ENCODE results near the gene RGS16.
A peak's percentile ranks its signal among the peaks of the same experiment; 100 is the strongest.

RGS16 gene

DNA sequence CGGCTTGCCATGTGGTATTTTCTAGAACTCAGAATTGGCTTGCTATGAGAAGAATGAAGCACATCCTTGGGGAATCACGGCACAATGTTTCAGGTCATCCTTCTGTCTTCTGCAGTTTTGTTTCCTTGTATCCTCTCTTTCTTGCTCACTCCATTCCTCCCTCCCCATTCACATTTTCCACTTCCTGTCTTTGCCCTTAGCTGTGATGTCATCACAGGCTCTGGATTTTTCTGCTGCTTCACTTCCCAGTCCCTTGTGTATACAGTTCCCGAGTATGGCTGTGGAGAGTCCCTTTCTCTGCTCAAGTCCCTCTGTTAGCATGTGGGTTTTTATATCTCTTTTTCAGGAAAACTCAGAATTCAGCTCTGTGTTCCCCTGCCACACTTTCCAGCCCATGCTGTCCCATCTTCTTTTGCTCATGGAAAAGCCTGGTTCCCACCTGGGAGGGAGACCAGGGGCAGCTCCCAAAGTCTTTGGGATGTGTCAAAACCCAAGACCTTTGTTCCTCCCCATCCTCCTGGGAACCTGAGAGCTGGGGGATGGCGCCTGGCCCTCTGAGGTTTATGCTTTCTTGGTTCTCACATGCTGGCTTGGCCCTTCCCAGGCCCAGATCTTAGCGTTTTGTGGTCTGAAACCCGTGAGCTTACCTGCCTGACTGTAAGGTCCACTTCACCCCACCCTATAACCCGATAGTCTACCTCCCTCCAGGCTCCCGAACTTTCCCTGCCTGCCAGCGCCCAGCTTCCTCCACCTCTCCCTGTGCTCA, 4.8 kb upstream of the RGS16 start:
- DNase-seq (ENCODE audit: low read depth), result no peak

DNA sequence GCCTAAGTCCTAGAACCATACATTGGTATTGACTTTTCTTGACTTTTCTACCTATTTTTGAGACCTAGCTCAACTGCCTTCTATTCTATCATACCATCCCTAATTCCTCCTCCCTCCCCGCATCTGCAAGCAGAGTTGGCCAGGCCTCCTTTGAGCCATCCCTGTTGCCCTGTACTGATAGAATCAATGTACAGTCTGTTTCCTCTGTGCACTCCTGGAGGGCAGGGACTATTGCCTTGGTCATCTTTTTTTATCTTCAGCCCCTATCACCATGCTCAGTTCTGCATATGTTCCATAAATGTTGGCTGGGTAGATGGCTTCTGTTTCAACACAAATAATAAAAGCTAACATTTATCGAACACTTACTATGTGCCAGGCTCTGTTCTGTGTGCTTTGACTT, 4.0 kb upstream of the RGS16 start:
- no peak for DNase-seq (ENCODE audit: low read depth)

DNA sequence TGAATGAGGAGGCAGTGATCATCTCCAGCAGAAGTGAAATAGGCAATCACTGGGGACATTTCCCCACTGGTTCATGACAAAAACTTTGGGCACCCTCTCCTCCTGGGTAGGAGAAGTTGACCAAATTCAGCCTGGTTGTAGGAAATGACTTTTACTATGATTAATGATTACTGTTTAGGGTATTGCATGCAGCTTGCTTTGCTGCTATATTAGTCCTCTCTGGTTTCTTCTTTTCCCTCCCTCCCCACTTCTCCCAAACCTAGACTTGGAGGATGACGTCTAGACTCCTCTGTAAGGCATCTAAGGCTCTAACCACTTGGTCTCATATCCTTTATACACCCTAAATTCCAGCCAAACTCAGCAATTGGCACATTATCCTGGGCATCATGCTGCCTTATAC, 3.4 kb upstream of the RGS16 start:
- DNase-seq (ENCODE audit: low read depth), result no peak

DNA sequence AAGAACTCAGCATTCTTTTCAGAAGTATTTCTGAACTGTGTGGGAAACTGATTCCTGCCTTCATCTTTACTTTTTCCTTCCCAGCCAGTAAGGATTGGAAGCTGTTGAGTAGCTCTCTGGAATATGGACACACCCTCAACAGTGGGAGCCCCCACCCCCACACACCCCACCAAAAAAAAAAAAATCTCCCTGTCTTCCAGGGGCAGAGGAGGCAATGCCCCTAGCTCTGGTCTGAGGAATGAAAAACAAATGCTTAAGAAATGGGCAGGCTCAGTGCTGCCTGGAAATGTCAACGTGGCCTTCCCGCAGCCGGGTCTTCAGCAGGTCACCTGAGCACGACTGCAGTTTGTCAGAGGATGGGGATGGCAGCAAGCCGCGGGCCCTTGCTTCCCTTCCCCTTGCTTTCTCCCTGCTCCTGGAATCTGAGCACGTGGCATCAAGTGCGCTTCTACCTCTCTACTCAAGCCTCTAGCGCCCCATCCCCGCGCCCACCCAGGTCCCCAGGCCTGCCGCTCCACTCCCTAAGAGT, 479 bp downstream of the RGS16 start:
- no peak for DNase-seq (ENCODE audit: low read depth)

DNA sequence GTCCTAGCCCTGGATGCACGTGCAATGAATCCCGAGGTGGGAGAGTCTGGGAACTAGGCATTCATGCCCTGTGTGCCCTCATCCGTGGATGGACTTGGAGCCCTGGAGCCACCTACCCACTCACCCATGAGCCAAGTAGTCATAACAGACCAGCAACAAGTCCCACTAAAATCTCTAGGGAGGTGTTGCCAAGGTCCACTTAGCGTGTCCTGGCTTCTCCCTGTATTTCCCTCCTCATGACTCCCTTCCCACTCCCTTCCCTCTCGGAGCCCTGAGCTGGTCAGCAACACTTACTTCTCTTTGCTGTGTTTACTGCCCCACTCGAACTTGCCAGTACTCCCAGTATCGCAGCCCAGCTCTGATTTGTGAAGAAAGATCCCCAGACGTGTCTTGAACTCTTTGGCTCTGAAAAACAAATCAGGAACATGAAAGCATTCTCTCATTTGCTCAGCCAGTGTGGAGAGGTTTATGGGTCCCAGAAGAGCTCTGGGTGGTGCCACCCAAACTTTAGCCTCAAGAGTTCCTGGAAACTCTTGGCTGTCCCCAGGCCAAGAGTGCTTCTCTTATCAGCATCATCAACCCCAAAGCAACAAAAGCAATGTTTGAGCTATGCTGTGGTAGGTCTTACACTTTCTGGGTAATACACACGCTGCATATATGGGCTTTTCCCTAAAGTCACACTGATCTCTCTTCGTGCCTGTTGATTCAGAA, 1.1 kb downstream of the RGS16 start:
- no peak for DNase-seq (ENCODE audit: low read depth)

DNA sequence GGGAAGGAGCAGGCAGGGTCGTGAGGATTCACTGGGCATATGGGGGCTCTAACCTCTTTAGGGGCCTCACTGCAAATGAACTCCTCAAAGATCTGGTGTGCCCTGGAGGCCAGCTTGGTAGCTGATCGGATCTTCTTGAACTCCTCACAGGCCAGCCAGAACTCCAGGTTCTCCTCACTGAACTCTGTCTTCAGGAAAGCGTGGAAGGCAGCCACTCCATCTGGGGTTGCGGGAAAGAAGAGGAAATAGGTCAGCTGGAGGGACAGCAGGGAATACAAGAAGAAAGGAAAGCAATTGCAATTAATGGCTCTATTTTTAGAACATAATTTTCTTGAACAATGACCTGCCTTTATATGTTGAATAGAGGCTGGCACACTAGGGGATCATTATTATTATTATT, 2.3 kb downstream of the RGS16 start:
- DNase-seq (ENCODE audit: low read depth), result no peak

DNA sequence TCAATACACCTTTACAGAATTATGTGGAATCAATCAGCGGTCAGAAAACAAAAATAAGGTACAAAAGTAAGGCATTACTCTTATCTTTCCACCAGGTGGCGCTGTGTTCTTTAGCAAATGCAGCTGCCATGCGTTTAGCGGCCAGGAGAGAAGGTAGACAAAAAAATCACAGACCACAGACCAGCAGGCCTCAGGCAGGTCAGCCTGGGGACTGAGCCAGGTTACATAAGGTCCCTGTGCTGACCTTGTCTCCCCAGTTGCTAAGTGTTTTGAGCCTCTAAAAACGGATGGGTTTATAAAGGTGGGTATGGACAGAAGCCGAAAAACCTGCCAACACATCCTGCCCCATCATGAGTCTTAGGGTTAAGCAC, 2.8 kb downstream of the RGS16 start:
- peak; percentile 32 for DNase-seq (ENCODE audit: low read depth)

DNA sequence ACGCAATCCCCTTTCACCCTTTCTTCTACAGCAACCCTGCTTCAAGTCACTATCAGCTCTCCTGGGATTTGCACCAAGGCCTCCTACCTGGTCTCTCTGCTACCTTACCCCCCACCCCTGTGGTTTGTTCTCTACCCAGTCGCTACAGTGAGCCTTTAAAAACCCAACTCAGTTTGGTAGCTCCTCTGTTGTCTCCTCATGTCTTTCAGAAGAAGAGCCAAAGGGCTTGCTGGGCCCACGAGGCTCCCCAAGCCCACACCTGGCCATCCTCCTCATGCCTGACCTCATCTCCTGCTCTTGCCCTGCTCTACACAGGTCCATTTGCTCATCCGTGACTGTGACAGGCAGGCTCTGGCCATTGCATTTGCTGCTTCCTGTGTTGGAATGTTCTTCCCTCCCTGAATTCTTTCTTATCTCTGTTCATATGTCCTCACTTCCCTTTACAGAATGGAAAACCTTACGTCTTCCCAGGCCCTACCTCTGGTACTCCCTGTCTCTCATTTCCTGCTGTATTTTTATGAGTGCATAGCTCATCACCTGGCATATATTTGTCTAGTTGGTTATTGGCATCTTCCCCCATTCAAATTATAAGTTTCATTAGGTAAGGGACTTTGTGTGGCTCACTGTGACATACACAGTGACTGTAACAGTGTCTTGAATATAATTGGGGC, 3.3 kb downstream of the RGS16 start:
- DNase-seq (ENCODE audit: low read depth), result no peak

DNA sequence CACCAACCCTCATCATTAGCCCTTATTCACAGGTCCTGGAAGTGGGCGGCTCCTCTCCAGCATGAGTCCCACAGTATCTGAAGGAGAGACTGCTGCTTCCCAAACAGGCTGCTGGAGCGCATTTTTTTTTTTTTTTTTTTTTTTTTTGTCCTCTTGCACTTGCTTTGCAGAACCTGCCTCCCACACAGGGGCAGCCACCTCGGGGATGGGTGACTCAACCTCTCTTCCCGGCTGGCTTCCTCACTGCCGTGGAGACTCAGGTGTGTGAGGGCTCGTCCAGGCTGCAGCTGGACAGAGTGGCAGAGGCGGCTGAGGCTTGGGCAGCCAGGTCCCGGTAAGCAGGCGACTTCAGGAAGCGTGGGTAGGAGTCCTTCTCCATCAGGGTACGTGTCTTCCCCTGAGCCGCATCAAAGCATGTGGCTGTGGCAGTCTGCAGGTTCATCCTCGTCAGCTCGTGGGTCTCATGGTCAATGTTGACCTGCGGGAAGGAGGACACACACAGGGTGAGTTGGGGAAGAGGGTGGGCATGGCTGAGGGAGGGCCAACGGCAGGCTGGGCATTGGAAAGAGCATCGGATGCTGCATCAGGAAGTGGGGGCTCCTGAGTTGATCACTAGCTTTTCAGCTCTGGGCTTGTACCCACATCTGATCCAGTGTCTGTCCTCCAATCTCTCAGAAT, 4.0 kb downstream of the RGS16 start:
- no peak for DNase-seq (ENCODE audit: low read depth)

DNA sequence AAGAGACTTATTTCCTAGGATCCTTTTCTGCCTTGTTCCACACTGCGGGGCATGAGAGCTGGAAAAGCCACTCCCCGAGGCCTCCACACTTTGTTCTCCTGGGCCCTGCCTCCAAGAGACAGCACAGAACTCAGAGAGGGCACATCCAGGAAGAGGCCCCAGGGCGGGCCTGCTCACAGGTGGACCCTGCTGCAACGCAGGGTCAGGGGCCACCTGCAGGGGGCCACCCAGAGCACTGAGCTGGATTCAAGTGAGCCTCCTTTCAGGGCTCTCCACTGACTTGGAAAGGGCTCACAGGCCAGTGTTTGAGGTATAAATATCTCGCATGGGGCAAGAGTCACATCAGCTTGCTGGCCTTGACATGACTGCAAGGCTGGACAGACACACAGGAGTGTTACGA, 4.8 kb downstream of the RGS16 start:
- no peak for DNase-seq (ENCODE audit: low read depth)

DNA sequence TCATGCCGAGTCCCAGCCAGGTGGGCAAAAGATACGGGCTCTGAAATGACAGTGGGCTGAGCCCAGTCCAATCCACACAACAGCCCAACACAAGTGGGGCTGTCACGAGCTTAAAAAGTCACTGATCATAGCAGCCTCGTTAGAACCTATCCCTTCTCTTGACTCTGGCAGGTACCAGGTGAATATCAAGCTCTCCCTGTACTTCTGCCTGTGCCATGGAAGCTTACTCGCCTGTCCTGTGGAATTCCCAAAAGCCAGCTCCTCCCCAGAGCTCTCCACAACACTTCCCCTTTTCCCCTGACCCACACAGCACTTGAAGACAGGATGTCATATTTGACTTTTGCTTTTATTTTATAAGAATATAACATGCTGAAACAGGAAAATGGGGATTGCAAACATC, 5.9 kb downstream of the RGS16 start:
- no peak for DNase-seq (ENCODE audit: low read depth)

DNA sequence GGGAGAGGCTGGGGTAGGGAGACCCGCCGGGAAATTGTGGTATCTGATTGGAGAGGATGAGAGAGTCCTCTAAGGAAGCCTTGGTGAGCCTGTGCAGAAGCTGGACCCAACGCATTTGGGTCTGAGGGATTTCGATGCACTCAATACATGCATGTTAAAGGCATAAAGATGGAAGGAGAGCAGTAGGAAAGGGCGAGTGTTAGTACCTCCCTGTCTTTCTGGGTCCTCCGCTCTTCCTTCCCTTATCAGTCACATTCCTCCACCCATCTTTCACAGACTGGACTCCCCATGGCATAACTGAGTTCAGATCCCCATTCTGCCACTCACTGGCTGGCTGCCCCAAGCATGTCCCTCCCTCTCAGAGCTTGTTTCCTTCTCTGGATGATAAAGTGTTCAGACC, 7.3 kb downstream of the RGS16 start:
- DNase-seq (ENCODE audit: low read depth), result no peak

DNA sequence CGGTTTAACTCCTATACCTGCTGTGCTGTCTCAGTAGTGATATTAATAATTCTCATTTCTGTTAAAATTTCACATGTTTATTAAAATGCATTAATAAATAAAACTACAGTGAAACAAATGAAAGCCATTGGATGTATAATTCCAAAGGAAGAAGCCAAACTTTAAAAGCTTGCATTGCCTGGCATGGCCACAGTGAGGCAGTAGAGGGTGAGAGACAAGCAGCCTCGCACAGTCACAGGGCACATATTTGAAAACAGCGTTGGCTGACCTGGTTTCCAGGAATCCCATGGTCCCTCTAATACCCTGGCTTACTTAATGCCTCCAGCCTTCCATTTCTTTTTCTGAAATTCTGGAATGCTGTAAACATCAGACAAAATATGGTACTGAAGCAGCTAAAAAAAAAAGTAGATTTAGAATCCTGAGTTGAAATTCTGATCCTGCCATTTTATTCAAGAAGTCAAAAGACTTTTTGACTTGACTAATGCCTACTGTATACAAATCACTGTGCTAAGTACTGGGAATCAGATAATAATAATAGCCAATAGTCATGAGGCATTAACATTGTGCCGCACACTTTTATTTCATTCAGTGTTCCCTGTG, 8.4 kb downstream of the RGS16 start:
- peak; percentile 31 for DNase-seq (ENCODE audit: low read depth)

DNA sequence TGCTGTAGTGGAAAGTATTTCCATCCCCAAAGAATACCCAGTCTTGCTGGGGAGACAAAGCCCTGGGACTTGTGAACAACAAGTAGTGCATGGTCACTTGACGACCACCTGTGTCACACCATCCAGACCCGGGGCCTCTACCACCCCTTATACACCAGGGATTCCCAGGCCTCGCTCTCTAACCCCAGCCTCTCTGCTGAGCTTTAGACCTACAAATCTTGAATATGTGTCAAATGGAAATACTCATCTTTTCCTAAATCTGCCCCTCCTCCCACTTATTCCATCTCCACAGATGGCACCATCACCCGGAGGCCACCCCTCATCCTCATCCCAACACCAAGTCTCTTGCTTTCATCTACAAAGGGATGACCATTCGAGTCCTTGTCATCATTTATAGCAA, 14.3 kb downstream of the RGS16 start:
- DNase-seq (ENCODE audit: low read depth), result no peak

DNA sequence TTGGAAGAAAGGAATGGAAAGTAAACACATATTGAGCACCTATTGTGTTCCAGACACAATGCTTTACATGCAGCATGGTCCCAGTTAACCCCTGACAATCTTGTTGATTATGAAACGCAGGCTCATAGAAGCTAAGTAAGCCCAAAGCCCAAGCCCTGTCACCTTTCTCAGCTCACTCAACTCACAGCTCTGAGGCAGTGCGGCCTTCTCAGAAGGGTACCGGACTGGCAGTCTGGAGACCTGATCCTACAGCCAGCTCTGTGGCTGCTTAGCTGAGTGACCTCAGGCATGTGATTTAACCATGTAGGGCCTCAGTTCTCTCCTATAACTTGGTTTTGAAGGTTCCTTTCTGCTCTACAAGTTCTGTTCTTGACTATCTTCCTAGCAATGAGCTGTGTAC, 14.7 kb downstream of the RGS16 start:
- DNase-seq (ENCODE audit: low read depth), result no peak

DNA sequence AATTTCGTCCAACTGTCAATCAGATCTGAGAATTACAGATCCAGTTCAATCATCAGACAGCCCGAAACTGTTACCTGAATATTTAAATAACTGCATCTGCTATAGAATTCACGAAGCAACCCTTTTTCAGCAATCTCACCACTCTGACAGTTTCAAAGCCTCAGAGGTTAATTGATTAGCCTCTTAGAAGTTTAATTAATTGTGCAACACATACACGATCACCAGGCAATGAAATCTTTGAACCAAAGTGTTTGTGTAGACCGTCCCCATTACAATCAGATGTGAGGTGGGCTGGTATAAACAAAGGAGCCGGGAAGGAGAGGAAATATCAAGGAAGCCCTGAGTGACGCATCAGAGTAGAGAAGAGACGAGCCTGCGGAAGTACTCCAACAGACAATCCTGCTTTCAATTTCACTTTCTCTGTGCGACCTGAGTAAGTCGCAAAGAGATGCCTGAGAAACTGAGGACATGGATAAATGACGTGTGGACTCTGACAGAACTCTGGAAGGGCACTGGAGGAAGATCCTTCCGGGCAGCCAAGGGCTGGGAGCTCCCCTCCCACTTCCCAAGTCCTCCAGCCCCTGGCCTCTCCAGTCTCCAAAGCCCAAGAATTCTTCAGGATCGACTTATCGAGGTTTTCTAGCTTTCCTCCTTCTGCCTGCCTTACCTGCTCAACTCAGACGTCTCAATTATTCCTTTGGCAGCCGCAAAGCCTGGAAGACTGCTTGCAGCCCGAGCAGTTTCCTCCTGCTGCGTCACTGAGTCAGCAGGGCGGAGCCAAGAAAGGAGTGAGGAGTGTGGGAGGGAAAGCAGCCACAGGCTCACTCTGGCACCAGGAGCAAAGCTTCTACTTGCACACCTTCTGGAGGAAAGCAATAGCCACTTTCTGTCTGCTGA, 15.4 kb downstream of the RGS16 start, which contains the start of gene RNASEL:
Gene RNASEL (minus strand): TSS at position 757 of the 897 bp plus-strand sequence. CDS start 2,450 bp downstream, outside the sequence.
- no peak for DNase-seq (ENCODE audit: low read depth)

DNA sequence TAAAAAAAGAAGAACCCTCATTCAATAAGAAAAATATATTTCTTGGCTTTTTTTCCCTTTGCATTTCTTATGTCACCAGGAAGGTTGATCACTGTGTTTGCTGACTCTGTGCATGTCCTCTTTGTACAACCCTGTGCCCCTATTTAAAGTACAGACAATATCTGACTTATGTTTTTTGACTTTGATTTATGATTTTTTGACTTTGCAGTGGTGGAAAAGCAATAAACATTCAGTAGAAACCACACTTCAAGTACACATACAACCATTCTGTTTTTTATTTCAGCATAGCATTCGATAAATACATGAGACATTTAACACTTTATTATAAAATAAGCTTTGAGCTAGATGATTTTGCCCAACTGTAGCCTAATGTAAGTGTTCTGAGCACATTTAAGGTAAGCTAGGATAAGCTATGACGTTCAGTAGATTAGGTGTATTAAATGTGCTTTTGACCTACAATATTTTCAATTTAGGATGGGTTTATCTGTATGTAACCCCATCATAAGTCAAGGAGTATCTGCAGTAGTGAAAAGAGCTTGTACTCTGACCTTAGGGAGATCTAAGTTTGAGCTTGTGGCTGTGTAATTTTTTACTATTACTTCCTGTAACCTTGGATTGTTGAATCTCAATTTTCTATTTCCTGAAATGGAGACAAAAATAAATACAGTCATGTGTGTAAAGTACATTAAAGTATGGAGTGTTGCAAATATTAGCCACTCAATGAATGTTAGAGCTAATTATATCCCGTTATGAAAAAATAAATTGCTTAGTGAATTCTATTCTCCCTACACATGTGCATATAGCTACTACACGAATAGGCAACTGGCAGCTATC, 16.3 kb downstream of the RGS16 start:
- no peak for DNase-seq (ENCODE audit: low read depth)

DNA sequence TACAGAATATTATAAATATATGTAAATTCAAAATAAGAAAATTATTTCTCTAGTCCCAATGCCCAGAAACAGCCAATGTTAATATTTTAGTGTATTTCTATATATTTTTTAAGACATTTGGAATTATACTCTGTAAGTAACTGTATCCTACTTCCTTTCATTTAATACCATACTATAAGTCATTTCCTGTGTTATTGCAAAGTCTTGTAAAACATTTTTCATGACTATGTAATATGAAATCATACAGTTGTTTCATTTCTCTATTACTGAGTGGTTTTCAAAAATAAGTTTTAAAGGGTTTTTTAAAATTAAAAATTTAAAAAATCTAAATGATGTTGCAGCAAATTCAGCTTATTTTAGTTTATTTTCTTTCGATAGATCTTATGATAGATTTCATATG, 17.1 kb downstream of the RGS16 start:
- DNase-seq (ENCODE audit: low read depth), result no peak

DNA sequence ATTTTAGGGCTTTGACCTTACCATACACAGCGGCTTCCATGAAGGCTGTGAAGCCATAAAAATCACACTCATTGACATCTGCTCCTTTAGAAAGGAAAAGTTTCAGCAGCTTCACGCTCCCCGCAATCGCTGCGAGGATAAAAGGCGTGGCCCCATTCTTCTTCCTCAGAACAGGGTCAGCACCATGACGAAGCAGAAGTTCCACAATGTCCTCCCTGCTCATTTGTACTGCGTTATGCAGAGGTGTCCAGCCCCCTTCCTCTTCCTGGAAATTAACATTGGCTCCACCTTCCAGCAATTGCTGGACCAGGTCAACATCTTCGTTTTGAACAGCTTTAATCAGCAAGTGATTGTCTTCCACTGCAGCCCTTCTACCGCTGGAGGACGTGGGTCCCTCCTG, 17.8 kb downstream of the RGS16 start:
- DNase-seq (ENCODE audit: low read depth), result no peak

DNA sequence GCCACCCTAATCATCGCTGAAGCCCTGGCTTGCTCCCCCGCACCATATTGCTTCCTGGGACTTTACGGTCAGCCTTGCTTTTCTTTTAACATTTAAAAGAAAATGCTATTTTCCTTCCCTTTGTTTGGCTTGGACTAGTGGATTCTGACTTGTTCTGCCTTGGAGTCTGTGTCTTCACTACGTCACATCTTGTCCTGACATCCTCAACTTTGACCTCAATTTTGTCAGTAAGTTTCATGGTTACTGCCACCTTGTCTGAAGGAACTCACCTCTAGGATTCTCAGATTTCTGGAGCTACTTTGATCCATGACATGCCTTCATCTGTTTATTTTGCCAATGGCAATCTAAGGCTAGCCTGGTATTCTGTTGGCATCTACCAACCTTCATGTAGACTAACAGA, 19.4 kb downstream of the RGS16 start:
- DNase-seq (ENCODE audit: low read depth), result no peak

Data from non-pigmented ciliary epithelial cell (primary cell).